GM12891 (cell line): ENCODE data around the gene C10orf88.
A peak's percentile ranks its signal among the peaks of the same experiment; 100 is the strongest.

Experiments used
- DNase-seq: peaks from one replicate; pipeline ENCODE4 v3.0.0; 2011; ENCODE audit warnings: low spot score; ENCODE audit not compliant: insufficient read length
- FAIRE-seq: peaks from 2 replicates; lab custom pipeline; 2011; peaks lifted over from hg19 to GRCh38; lab: Jason Lieb, UNC
- PAX5 ChIP-seq: IDR thresholded peaks from 2 replicates; pipeline ENCODE4 v1.6.1; 2011; ENCODE audit warnings: low read length, moderate library complexity, mild to moderate bottlenecking; ENCODE audit not compliant: insufficient read depth, severe bottlenecking
- POLR2A ChIP-seq: IDR thresholded peaks from 2 replicates; pipeline ENCODE4 v1.6.1; 2011; ENCODE audit warnings: low read depth, low read length, control low read depth
- POLR2AphosphoS5 ChIP-seq: IDR thresholded peaks from 2 replicates; pipeline ENCODE4 v1.6.1; 2011; ENCODE audit warnings: low read depth, low read length, control low read depth
- POU2F2 ChIP-seq: IDR thresholded peaks from 2 replicates; pipeline ENCODE4 v1.6.1; 2011; ENCODE audit warnings: low read depth, mild to moderate bottlenecking, control low read depth, low read length, moderate library complexity
- SPI1 ChIP-seq: IDR thresholded peaks from 2 replicates; pipeline ENCODE4 v1.6.1; 2011; ENCODE audit warnings: low read depth, low read length, control low read depth
- TAF1 ChIP-seq: IDR thresholded peaks from 2 replicates; pipeline ENCODE4 v1.6.1; 2011; ENCODE audit warnings: low read depth, low read length, control low read depth

C10orf88 gene

DNA sequence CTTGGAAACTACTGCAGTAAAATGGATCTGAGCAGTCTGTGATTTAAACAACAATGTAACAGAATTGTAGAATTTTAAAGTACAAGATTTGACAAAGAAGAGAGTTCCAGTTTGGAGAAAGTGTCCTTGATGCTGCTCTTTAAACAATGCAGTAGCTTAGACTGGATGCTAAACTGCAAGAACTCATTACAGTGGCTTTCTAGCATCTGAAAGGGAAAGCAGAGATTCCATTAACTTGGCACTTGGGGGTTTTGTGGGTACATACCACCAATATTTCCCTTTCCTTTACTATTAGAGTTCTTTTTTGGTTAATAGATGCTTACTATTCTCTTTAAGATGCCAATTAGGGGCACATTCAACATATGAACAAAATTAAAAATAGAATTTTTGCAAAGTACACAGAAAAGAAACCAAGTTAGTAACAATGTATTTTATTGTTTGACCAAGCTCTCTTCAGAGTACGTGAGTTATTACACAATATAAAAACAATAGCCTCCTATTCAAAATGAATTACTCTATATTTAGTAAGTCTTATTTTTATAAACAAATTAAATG is 38.1 kb upstream of the C10orf88 start:
- TF ChIP-seq POU2F2: no peak
- TF ChIP-seq TAF1: no peak
- no peak for TF ChIP-seq PAX5
- no peak for TF ChIP-seq POLR2AphosphoS5
- no peak for TF ChIP-seq SPI1
- TF ChIP-seq POLR2A: no peak
- DNase-seq (no peak), FAIRE-seq (no peak)

DNA sequence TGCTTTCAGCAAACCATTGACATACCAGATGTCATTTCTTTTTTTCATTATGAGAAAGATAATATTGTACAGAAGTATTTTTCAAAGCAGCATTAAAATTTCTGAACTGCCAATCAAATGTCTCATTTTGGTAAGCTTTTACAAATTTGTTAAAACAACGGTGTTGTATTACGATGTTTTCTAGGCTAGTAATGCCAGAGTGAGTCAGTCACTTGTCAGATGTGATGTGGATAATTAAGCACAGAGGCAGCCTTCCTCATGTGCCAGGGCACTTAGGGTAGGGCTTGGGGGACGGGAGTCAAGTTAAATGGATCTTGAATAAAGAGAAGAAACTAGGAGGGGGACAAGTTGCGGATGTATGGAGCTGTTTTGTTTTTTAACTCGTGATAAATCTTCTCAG is 36.3 kb upstream of the C10orf88 start:
- DNase-seq (no peak), FAIRE-seq (no peak)
- TF ChIP-seq SPI1: no peak
- TF ChIP-seq POU2F2: no peak
- no peak for TF ChIP-seq POLR2AphosphoS5
- no peak for TF ChIP-seq TAF1
- no peak for TF ChIP-seq PAX5
- no peak for TF ChIP-seq POLR2A

DNA sequence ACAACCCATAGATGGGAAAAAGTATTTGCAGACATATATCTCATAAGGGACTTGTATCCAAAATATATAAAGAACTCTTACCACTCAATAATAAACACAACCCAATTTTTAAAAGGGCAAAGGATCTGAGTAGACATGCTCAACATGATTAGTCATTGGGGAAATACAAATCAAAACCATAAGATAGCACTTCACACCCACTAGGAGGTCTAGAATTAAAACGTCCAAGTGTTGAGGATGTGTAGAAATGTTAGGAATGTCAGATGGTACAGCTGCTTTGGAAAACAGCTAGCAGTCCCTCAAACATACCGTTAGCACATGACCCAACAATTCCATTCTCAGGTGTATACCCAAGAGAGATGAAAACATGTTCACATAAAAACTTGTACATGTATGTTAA is 34.5 kb upstream of the C10orf88 start:
- no peak for DNase-seq
- TF ChIP-seq POU2F2: no peak
- TF ChIP-seq SPI1: no peak
- no peak for TF ChIP-seq POLR2AphosphoS5
- no peak for TF ChIP-seq TAF1
- TF ChIP-seq PAX5: no peak
- TF ChIP-seq POLR2A: no peak
- FAIRE-seq: no peak

DNA sequence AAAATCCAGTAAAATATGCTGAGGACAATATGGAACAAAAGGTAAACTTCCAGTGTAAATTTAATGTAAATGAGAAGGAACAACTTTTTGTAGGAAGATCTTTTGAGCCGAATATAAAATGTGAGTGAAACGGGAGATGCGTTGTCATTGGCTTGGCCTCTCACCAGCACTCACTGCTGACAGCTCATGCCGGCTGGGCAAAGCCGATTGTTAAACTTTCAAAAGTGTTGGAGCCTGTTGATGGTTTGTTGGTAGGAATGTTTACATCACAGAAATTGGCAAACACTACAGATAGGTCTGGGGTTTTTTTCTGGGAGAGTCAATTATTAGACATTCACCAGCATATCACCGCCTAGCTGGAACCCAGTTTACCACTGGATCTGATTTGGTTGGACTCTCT is 32.3 kb upstream of the C10orf88 start:
- no peak for FAIRE-seq
- DNase-seq: no peak
- TF ChIP-seq TAF1: no peak
- no peak for TF ChIP-seq PAX5
- TF ChIP-seq POLR2A: no peak
- no peak for TF ChIP-seq SPI1
- TF ChIP-seq POU2F2: no peak
- no peak for TF ChIP-seq POLR2AphosphoS5

DNA sequence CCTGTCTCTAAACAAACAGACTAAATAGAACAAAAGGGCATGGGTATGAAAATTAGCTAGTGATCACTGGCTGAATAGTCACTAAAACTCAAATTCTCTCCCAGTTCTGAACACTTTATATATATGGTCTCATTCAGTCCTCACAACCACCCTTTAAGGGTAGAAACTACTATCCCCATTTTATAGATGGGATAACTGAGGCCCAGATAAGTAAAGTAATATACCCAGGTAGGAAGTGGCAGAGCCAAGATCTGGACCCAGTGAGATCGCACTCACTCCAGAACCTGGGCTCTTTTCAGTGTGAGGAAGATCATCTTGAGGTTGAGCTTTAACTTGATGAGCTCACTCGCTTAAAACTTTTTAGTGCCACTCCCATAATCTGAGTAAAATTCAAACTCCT is 30.7 kb upstream of the C10orf88 start:
- TF ChIP-seq PAX5: no peak
- TF ChIP-seq POU2F2: no peak
- no peak for TF ChIP-seq SPI1
- TF ChIP-seq POLR2A: no peak
- TF ChIP-seq POLR2AphosphoS5: no peak
- TF ChIP-seq TAF1: no peak
- DNase-seq: no peak
- no peak for FAIRE-seq

DNA sequence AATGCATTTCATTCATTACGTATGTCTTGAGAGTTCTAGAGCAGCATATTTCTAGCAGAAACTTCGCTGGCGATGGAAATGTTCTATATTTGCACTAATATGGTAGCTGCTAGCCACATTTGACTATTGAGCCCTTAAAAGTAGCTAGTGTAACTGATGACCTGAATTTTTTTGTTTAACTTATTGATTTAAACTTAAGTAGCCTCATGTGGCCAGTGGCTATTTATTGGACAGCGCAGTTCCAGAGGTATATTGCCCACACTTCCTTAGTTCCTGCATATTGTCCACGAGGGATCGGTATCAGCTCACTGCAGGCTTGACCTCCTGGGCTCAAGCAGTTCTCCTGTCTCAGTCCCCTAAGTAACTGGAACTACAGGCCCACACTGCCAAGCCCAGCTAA is 29.9 kb upstream of the C10orf88 start:
- TF ChIP-seq POU2F2: no peak
- TF ChIP-seq POLR2A: no peak
- no peak for TF ChIP-seq PAX5
- TF ChIP-seq TAF1: no peak
- no peak for TF ChIP-seq POLR2AphosphoS5
- TF ChIP-seq SPI1: no peak
- FAIRE-seq (no peak), DNase-seq (no peak)

DNA sequence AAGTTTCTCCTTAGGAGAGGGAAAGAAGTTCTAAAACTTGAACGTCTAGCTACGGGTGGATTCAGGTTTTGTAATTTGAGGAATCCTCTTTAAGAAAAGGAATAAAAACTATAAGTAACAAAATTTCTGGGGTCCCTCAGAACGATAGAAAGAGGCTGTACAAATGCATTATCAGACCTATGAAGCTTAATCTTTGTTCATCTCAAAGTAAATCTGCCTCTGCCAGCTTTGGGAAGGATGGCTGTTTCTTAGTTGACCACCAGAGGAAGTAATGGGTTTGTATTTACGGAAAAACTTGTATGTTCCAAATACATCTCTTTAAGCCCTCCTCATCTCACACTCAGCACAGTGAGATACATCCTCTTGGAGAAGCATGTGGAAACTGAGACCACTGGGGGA is 27.0 kb upstream of the C10orf88 start:
- DNase-seq (no peak), FAIRE-seq (peak; percentile 78)

DNA sequence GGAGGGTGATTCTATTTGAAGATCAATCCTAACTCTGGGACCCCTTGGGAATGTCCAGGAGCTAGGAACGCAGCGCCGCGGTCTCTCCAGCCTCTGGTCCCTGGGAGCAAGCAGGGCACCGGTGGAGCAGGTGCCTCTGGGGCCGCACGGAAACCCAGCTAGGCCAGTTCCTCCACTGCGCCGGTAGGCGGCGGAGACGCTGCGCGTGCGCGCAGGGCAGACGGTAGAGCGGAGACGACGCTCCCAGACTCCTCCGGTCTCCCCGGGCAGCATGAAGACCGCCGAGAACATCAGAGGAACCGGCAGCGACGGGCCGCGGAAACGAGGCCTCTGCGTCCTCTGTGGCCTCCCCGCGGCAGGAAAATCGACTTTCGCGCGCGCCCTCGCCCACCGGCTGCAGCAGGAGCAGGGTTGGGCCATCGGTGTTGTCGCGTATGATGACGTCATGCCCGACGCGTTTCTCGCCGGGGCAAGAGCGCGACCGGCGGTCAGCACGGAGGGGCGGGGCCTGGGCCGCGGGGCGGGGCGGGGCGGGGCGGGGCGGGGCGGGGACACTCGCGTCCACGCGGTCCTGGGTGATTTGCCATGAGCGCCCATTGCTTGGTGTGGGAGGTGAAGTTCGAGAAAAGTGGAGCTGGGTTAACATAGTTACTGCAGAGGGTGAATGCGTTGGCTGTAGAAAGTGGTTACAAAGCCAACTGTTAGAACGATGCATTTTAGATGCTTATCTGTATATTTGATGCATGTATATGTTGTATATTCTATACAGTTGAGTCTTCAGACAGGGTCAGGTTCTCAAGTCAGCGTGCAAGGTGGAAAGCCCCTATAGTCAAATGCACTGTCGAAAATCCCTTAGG is 26.4 kb upstream of the C10orf88 start, which contains the start of gene PSTK:
Gene PSTK (plus strand): TSS at position 193 of the 857 bp plus-strand sequence. CDS start 79 bp downstream, at position 272.
- FAIRE-seq: peak; percentile 96

More for the DNA sequence above, 27.0 kb upstream of the C10orf88 start:
- no peak for TF ChIP-seq TAF1
- no peak for TF ChIP-seq POLR2A
- TF ChIP-seq POLR2AphosphoS5: no peak
- TF ChIP-seq SPI1: no peak
- no peak for TF ChIP-seq POU2F2
- no peak for TF ChIP-seq PAX5

DNA sequence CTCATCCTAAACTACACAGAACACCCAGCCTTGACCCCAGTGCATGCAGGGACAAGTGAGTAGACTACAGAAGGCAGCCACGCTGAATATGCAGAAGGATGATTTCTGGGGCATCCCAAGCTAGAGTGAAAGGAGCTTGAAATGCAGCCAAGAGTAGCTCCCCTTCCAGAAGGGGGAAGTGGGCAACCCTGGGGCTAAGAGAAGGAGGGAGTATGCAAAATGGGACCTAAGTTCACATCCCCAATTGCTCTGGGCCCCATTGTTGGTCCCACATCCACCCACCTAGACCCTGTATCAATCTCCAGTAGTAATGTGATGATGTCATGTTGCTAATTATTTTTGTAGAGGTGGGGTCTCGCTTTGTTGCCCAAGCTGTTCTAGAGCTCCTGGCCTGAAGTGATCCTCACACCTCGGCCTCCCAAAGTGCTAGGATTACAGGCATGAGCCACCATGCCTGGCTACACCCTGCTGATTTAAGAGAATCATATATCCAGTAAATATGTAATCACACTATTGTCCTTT is 20.6 kb upstream of the C10orf88 start:
- TF ChIP-seq SPI1 (peak; percentile 65), POLR2A (no peak)
- no peak for FAIRE-seq
- no peak for DNase-seq

More for the DNA sequence above, 26.4 kb upstream of the C10orf88 start, which contains the start of gene PSTK:
- peak; percentile 91 for DNase-seq
- TF ChIP-seq POU2F2: peak; percentile 70; the same call in 1 of the 2 replicates
- peak; percentile 56 for TF ChIP-seq SPI1
- TF ChIP-seq POLR2AphosphoS5: peak; percentile 88
- TF ChIP-seq TAF1: peak; percentile 79
- TF ChIP-seq PAX5: no peak
- peak; percentile 83 for TF ChIP-seq POLR2A

DNA sequence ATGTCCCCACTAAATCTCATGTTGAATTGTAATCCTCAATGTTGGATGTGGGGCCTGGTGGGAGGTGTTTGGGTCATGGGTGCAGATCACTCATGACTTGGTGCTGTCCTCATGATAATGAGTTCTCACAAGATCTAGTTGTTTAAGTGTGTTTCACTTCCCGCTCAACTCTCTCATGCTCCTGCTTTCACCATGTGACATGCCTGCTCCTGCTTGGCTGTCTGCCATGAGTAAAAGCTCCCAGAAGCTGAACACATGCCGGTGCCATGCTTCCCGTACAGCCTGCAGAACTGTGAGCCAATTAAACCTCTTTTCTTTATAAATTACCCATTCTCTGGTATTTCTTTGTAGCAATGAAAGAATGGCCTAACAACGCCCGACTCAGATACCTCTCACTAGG is 20.0 kb upstream of the C10orf88 start:
- TF ChIP-seq SPI1 (0 out of 2 replicates have a peak, but pooled peaks have one; percentile 13), POLR2AphosphoS5 (no peak)
- peak; percentile 76 for FAIRE-seq
- DNase-seq: no peak

DNA sequence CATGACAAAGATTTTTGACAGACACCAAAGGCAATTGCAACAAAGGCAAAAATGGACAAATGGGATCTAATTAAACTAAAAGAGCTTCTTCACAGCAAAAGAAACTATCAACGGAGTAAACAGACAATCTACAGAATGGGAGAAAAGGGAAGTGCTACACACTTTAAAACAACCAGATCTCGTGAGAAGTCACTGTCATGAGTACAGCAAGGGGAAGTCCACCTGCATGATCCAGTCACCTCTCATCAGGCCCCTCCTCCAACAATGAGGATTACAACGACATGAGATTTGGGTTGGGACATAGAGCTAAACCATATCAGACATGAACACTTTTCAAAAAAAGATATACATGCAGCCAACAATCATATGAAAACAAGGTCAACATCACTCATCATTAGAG is 14.7 kb upstream of the C10orf88 start:
- DNase-seq (no peak), FAIRE-seq (no peak)
- no peak for TF ChIP-seq TAF1
- TF ChIP-seq PAX5: no peak
- TF ChIP-seq POU2F2: no peak
- no peak for TF ChIP-seq POLR2AphosphoS5
- TF ChIP-seq POLR2A: no peak
- peak; percentile 71 for TF ChIP-seq SPI1
